ENCODE results near the gene ATXN1. TPM values are rescaled to one million over a fixed set of nuclear protein-coding genes. Genes with fewer than 3 reads are reported as not detected.

ATXN1 gene
- polyA plus RNA-seq, 1 of the 3 experiments (the other 2 are of a cell fraction) = 7.9 TPM

GRCh38 chr6:16781348-16782169 lies 20.3 kb upstream of the ATXN1 start:
- Histone ChIP-seq H3K4me2 (peak overlapping the region; percentile 26; the same call in 1 of the 2 replicates), H4K20me1 (ENCODE audit: insufficient read depth) (no peaks in the 10 kb centered on the region), H3K27ac (ENCODE audit: low read depth in 2 of 2, low read length in 1 of 2) (peak overlapping the region in 1 of 2 experiments; percentile 50; a peak in 2 of 4 replicates), H3K9me3 (no peaks in the 10 kb centered on the region), H3K27me3 (ENCODE audit: insufficient read depth) (no peaks in the 10 kb centered on the region), H3K9ac (no peak overlapping the region), H3K79me2 (ENCODE audit: insufficient read depth) (no peaks in the 10 kb centered on the region), H2AFZ (ENCODE audit: low read depth) (no peak overlapping the region), H3K9me2 (no peaks in the 10 kb centered on the region), H3K4me3 (ENCODE audit: low read depth in 2 of 2, low read length in 1 of 2) (no peak overlapping the region), H3K36me3 (replicated peaks in 1 of 2; ENCODE audit: control insufficient read depth in 1 of 2, insufficient read depth in 2 of 2, low read length in 1 of 2) (no peaks in the 10 kb centered on the region), H3K4me1 (ENCODE audit: control insufficient read depth in 1 of 2, insufficient read depth in 2 of 2, low read depth in 1 of 2, low read length in 1 of 2) (peaks cover 0 to 3% of the 10 kb centered on the region in 2 experiments), H3F3A (replicated peaks; ENCODE audit: insufficient read depth) (no peaks in the 10 kb centered on the region)
- ChIA-PET CTCF (interaction anchor here (0.9 to 1.7 kb wide), 2 partner anchors 11 to 183 kb away, joined by 5 to 11 read pairs; no protein-coding TSS in a partner anchor), POLR2A (no interaction called here)
- WGBS (ENCODE audit: low lambda C conversion rate) = 69% methylated on average over 6 of the region's 8 CpGs
- TF ChIP-seq EP300 (IDR thresholded peaks at IDR 0.05; ENCODE audit: borderline replicate concordance in 1 of 2, low read depth in 1 of 2, low read length in 1 of 2) (no peak), JUND (IDR thresholded peaks at IDR 0.05) (no peak)
- DNase-seq = no peak

GRCh38 chr6:16778521-16778920 lies 17.3 kb upstream of the ATXN1 start:
- Histone ChIP-seq H4K20me1 (ENCODE audit: insufficient read depth) (no peaks in the 10 kb centered on the region), H3K79me2 (ENCODE audit: insufficient read depth) (no peaks in the 10 kb centered on the region), H3K27ac (ENCODE audit: low read depth in 2 of 2, low read length in 1 of 2) (no peak overlapping the region), H3K9ac (no peak overlapping the region), H3K4me3 (ENCODE audit: low read depth in 2 of 2, low read length in 1 of 2) (no peak overlapping the region), H3K9me2 (no peaks in the 10 kb centered on the region), H2AFZ (ENCODE audit: low read depth) (no peak overlapping the region), H3K4me2 (no peak overlapping the region), H3K27me3 (ENCODE audit: insufficient read depth) (no peaks in the 10 kb centered on the region), H3K36me3 (replicated peaks in 1 of 2; ENCODE audit: control insufficient read depth in 1 of 2, insufficient read depth in 2 of 2, low read length in 1 of 2) (no peaks in the 10 kb centered on the region), H3F3A (replicated peaks; ENCODE audit: insufficient read depth) (no peaks in the 10 kb centered on the region), H3K4me1 (ENCODE audit: control insufficient read depth in 1 of 2, insufficient read depth in 2 of 2, low read depth in 1 of 2, low read length in 1 of 2) (peaks cover 0 to 16% of the 10 kb centered on the region in 2 experiments), H3K9me3 (no peaks in the 10 kb centered on the region)
- TF ChIP-seq CTCF (IDR thresholded peaks at IDR 0.05) = no peak
- TF ChIP-seq RXRA (IDR thresholded peaks at IDR 0.05; ENCODE audit: borderline replicate concordance, low read depth) = no peak
- no peak for TF ChIP-seq MEF2A (IDR thresholded peaks at IDR 0.05; ENCODE audit: borderline replicate concordance, low read depth)
- TF ChIP-seq RFX5 (IDR thresholded peaks at IDR 0.05; ENCODE audit: low read length) = no peak
- no peak for TF ChIP-seq RCOR1 (IDR thresholded peaks at IDR 0.05; ENCODE audit: low read length)
- no peak for TF ChIP-seq CHD2 (IDR thresholded peaks at IDR 0.05; ENCODE audit: low read length, partially characterized antibody)
- no peak for TF ChIP-seq SMC3 (IDR thresholded peaks at IDR 0.05; ENCODE audit: low read depth, low read length)
- no peak for TF ChIP-seq NFIC (IDR thresholded peaks at IDR 0.05; ENCODE audit: borderline replicate concordance)
- no peak for TF ChIP-seq TAF1 (IDR thresholded peaks at IDR 0.05; ENCODE audit: borderline replicate concordance, low read depth, low read length)
- no peak for TF ChIP-seq FOXJ3 (CRISPR knock-in tag; IDR thresholded peaks at IDR 0.05)
- TF ChIP-seq NRF1 (IDR thresholded peaks at IDR 0.05; ENCODE audit: low read depth, low read length) = no peak
- TF ChIP-seq REST (IDR thresholded peaks at IDR 0.05; ENCODE audit: low read depth, low read length) = no peak
- no peak for TF ChIP-seq FOXM1 (IDR thresholded peaks at IDR 0.05; ENCODE audit: low read depth)
- no peak for TF ChIP-seq RAD21 (IDR thresholded peaks at IDR 0.05; ENCODE audit: low read length)
- no peak for TF ChIP-seq PBX3 (IDR thresholded peaks at IDR 0.05)
- no peak for TF ChIP-seq SIN3A (IDR thresholded peaks at IDR 0.05; ENCODE audit: borderline replicate concordance, low read depth, low read length)
- TF ChIP-seq TCF12 (IDR thresholded peaks at IDR 0.05) = no peak
- no peak for TF ChIP-seq EP300 (IDR thresholded peaks at IDR 0.05; ENCODE audit: borderline replicate concordance in 1 of 2, low read depth in 1 of 2, low read length in 1 of 2)
- ChIA-PET POLR2A (no interaction called here), CTCF (interaction anchor here (1.2 to 1.3 kb wide), 2 partner anchors 15 to 16 kb away, joined by 3 to 4 read pairs; no protein-coding TSS in a partner anchor)
- 96% methylated on average over 5 of the region's 5 CpGs for WGBS (ENCODE audit: low lambda C conversion rate)
- DNase-seq = no peak

Data from SK-N-SH (cell line).